Trophoblast cell (in vitro differentiated cells and primary cell): ENCODE results near the gene GADL1.

Experiments used
- DNase-seq, 2 donors: peaks; one replicate each; pipeline ENCODE4 v3.0.0-alpha.2; 2016
- H2AFZ ChIP-seq: 2 replicates; pipeline ENCODE4 v1.6.1; 2013; ENCODE audit warnings: low read length, moderate library complexity, mild to moderate bottlenecking; ENCODE audit not compliant: insufficient read depth, poor library complexity
- H2AK5ac ChIP-seq: 2 replicates; pipeline ENCODE4 v1.6.1; 2013; ENCODE audit warnings: mild to moderate bottlenecking, low read length
- H2BK120ac ChIP-seq: 2 replicates; pipeline ENCODE4 v1.6.1; 2013; ENCODE audit warnings: low read length, mild to moderate bottlenecking, moderate library complexity; ENCODE audit not compliant: insufficient read depth, poor library complexity
- H2BK12ac ChIP-seq: 2 replicates; pipeline ENCODE4 v1.6.1; 2013; ENCODE audit warnings: mild to moderate bottlenecking, low read length, moderate library complexity
- H2BK5ac ChIP-seq: 2 replicates; pipeline ENCODE4 v1.6.1; 2013; ENCODE audit warnings: low read length, low read depth, moderate library complexity, mild to moderate bottlenecking; ENCODE audit not compliant: poor library complexity
- H3K14ac ChIP-seq: 2 replicates; pipeline ENCODE4 v1.6.1; 2013; ENCODE audit warnings: mild to moderate bottlenecking, low read length
- H3K18ac ChIP-seq: 2 replicates; pipeline ENCODE4 v1.6.1; 2013; ENCODE audit warnings: mild to moderate bottlenecking, low read length
- H3K23ac ChIP-seq: 2 replicates; pipeline ENCODE4 v1.6.1; 2013; ENCODE audit warnings: low read length
- H3K27ac ChIP-seq: 2 replicates; pipeline ENCODE4 v1.5.1; 2013; ENCODE audit warnings: low read depth, mild to moderate bottlenecking, inconsistent platforms, low read length, moderate library complexity
- H3K27me3 ChIP-seq: 2 replicates; pipeline ENCODE4 v1.6.1; 2013; ENCODE audit warnings: inconsistent platforms, mild to moderate bottlenecking, low read length, moderate library complexity; ENCODE audit not compliant: insufficient read depth
- H3K36me3 ChIP-seq, 2 experiments: 1 replicate in 1 of 2; 2 replicates in 1 of 2; pipeline ENCODE4 v1.6.1; 2013; ENCODE audit warnings: low read length in 2 of 2, mild to moderate bottlenecking in 2 of 2, moderate library complexity in 1 of 2; ENCODE audit not compliant: insufficient read depth in 2 of 2, control insufficient read depth in 1 of 2
- H3K4ac ChIP-seq: 2 replicates; pipeline ENCODE4 v1.6.1; 2013; ENCODE audit warnings: low read depth, mild to moderate bottlenecking, low read length, moderate library complexity
- H3K4me1 ChIP-seq, 2 experiments: 1 replicate in 1 of 2; 2 replicates in 1 of 2; pipeline ENCODE4 v1.6.1; 2013; ENCODE audit warnings: low read length in 2 of 2, mild to moderate bottlenecking in 2 of 2, moderate library complexity in 1 of 2; ENCODE audit not compliant: insufficient read depth in 2 of 2, control insufficient read depth in 1 of 2
- H3K4me2 ChIP-seq: 2 replicates; pipeline ENCODE4 v1.6.1; 2013; ENCODE audit warnings: inconsistent platforms, mild to moderate bottlenecking, low read length, moderate library complexity
- H3K4me3 ChIP-seq: 2 replicates; pipeline ENCODE4 v1.5.1; 2013; ENCODE audit warnings: mild to moderate bottlenecking, low read depth, low read length, inconsistent platforms
- H3K79me1 ChIP-seq: one replicate; pipeline ENCODE4 v1.6.1; 2013; ENCODE audit warnings: low read length
- H3K79me2 ChIP-seq: 2 replicates; pipeline ENCODE4 v1.6.1; 2013; ENCODE audit warnings: low read length, mild to moderate bottlenecking; ENCODE audit not compliant: control insufficient read depth, insufficient read depth, poor library complexity
- H3K9ac ChIP-seq: 2 replicates; pipeline ENCODE4 v1.6.1; 2013; ENCODE audit warnings: mild to moderate bottlenecking, low read length
- H3K9me3 ChIP-seq: 2 replicates; pipeline ENCODE4 v1.6.1; 2013; ENCODE audit warnings: low read depth, mild to moderate bottlenecking, control low read depth, inconsistent platforms, low read length; ENCODE audit not compliant: insufficient read depth
- H4K12ac ChIP-seq: 2 replicates; pipeline ENCODE4 v1.6.1; 2013; ENCODE audit warnings: low read depth, mild to moderate bottlenecking, low read length, moderate library complexity
- H4K8ac ChIP-seq: 2 replicates; pipeline ENCODE4 v1.6.1; 2013; ENCODE audit warnings: low read depth, mild to moderate bottlenecking, low read length, moderate library complexity
- H4K91ac ChIP-seq: one replicate; pipeline ENCODE4 v1.6.1; 2013; ENCODE audit warnings: low read depth, mild to moderate bottlenecking, low read length, moderate library complexity
- WGBS: extraction: QIAGEN DNeasy Blood & Tissue Kit; methylation state at CpG from one replicate; pipeline ENCODE4 v1.1.7; 2013; ENCODE audit warnings: missing lambda C conversion rate; ENCODE audit not compliant: insufficient read length, insufficient coverage; ENCODE audit errors: extremely low coverage; 5-methylcytosine and 5-hydroxymethylcytosine counted together

Gene GADL1

GRCh38 chr3:30770387-30770786, 124.1 kb downstream of the GADL1 start:
- no peak overlapping the region for H3K23ac ChIP-seq
- no peak overlapping the region for H4K12ac ChIP-seq
- H2BK12ac ChIP-seq = no peak overlapping the region
- H3K27me3 ChIP-seq = no peaks in the 10 kb centered on the region
- WGBS = no CpG with 5 or more reads among the region's 3 CpGs
- no peaks in the 10 kb centered on the region for H3K79me1 ChIP-seq
- peak; percentile 85 to 92 for DNase-seq
- no peak overlapping the region for H3K27ac ChIP-seq
- H3K79me2 ChIP-seq = no peaks in the 10 kb centered on the region
- no peak overlapping the region for H3K9ac ChIP-seq
- H3K14ac ChIP-seq = no peak overlapping the region
- no peak overlapping the region for H3K4ac ChIP-seq
- H3K4me2 ChIP-seq = no peak overlapping the region
- H4K91ac ChIP-seq = no peak overlapping the region
- no peak overlapping the region for H3K4me3 ChIP-seq
- H2AK5ac ChIP-seq = no peak overlapping the region
- H3K9me3 ChIP-seq = no peaks in the 10 kb centered on the region
- H2AFZ ChIP-seq = no peak overlapping the region
- no peak overlapping the region for H2BK5ac ChIP-seq
- H2BK120ac ChIP-seq = no peak overlapping the region
- peaks cover 0 to 3% of the 10 kb centered on the region in 2 experiments for H3K4me1 ChIP-seq
- no peaks in the 10 kb centered on the region for H3K36me3 ChIP-seq
- H3K18ac ChIP-seq = no peak overlapping the region
- no peak overlapping the region for H4K8ac ChIP-seq

- Histone ChIP-seq H4K91ac (no peak overlapping the region), H4K12ac (no peak overlapping the region), H2AFZ (no peak overlapping the region), H3K27ac (no peak overlapping the region), H3K9me3 (no peaks in the 10 kb centered on the region), H3K23ac (no peak overlapping the region), H3K79me1 (no peaks in the 10 kb centered on the region), H3K14ac (no peak overlapping the region), H2BK5ac (no peak overlapping the region), H3K27me3 (no peaks in the 10 kb centered on the region), H3K4me1 (peaks cover 0 to 3% of the 10 kb centered on the region in 2 experiments), H4K8ac (no peak overlapping the region), H3K4ac (no peak overlapping the region), H2BK12ac (no peak overlapping the region), H3K79me2 (no peaks in the 10 kb centered on the region), H2BK120ac (no peak overlapping the region), H2AK5ac (no peak overlapping the region), H3K4me2 (no peak overlapping the region), H3K4me3 (no peak overlapping the region), H3K9ac (no peak overlapping the region), H3K18ac (no peak overlapping the region), H3K36me3 (no peaks in the 10 kb centered on the region)
- WGBS = no CpG with 5 or more reads among the region's 9 CpGs
- peak; percentile 95 to 97 for DNase-seq
Measured at GRCh38 chr3:30768703-30769550, 125.5 kb downstream of the GADL1 start.

DNA sequence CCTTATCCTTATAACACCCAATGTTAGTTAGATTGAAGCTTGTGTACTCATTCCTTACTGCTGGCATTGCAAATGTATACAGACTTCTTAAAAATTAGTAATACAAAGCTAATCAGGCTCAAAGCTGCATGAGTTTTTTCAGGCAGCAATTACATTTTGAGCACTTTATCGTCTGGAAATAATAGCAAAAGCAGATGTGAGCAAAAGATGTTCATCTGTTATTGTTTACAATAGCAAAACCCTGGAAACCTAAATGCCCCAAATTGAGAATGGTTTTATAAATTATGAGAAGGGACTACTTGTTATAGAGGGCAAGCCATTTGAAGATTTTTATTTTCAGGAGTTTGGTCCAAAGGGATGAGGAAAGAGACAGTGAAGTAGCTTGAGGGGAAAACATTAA, 126.4 kb downstream of the GADL1 start:
- no CpG with 5 or more reads among the region's 1 CpG for WGBS
- Histone ChIP-seq H2BK120ac (no peak overlapping the region), H3K27me3 (no peaks in the 10 kb centered on the region), H4K91ac (no peak overlapping the region), H4K12ac (no peak overlapping the region), H2AFZ (no peak overlapping the region), H4K8ac (no peak overlapping the region), H3K79me2 (no peaks in the 10 kb centered on the region), H3K27ac (no peak overlapping the region), H3K36me3 (no peaks in the 10 kb centered on the region), H3K79me1 (no peaks in the 10 kb centered on the region), H2AK5ac (no peak overlapping the region), H3K4me1 (peaks cover 0 to 3% of the 10 kb centered on the region in 2 experiments), H2BK5ac (no peak overlapping the region), H3K18ac (no peak overlapping the region), H3K4me2 (no peak overlapping the region), H3K9ac (no peak overlapping the region), H3K14ac (no peak overlapping the region), H3K23ac (no peak overlapping the region), H3K4me3 (no peak overlapping the region), H3K9me3 (no peaks in the 10 kb centered on the region), H3K4ac (no peak overlapping the region), H2BK12ac (no peak overlapping the region)
- no peak for DNase-seq

GRCh38 chr3:30766522-30766921, 127.9 kb downstream of the GADL1 start:
- H2BK5ac ChIP-seq = no peak overlapping the region
- H3K27me3 ChIP-seq = no peaks in the 10 kb centered on the region
- no peak for DNase-seq
- H3K36me3 ChIP-seq = no peaks in the 10 kb centered on the region
- no peak overlapping the region for H3K4me2 ChIP-seq
- no peak overlapping the region for H3K14ac ChIP-seq
- H3K4me3 ChIP-seq = no peak overlapping the region
- no peak overlapping the region for H2AFZ ChIP-seq
- no peak overlapping the region for H4K8ac ChIP-seq
- H3K27ac ChIP-seq = no peak overlapping the region
- no peak overlapping the region for H4K91ac ChIP-seq
- H3K79me2 ChIP-seq = no peaks in the 10 kb centered on the region
- no peak overlapping the region for H3K18ac ChIP-seq
- H2AK5ac ChIP-seq = no peak overlapping the region
- H3K9me3 ChIP-seq = no peaks in the 10 kb centered on the region
- H3K9ac ChIP-seq = no peak overlapping the region
- no peak overlapping the region for H2BK120ac ChIP-seq
- no peaks in the 10 kb centered on the region for H3K79me1 ChIP-seq
- peaks cover 0 to 3% of the 10 kb centered on the region in 2 experiments for H3K4me1 ChIP-seq
- H3K23ac ChIP-seq = no peak overlapping the region
- H2BK12ac ChIP-seq = no peak overlapping the region
- H4K12ac ChIP-seq = no peak overlapping the region
- H3K4ac ChIP-seq = no peak overlapping the region
